ENCODE measurements around the gene IPP. TPM values are rescaled to one million over a fixed set of nuclear protein-coding genes. Genes with fewer than 3 reads are reported as not detected.

The IPP gene
- total RNA-seq (2012; rRNA removed): 6.6 and 7.9 TPM in 2 replicates

DNA sequence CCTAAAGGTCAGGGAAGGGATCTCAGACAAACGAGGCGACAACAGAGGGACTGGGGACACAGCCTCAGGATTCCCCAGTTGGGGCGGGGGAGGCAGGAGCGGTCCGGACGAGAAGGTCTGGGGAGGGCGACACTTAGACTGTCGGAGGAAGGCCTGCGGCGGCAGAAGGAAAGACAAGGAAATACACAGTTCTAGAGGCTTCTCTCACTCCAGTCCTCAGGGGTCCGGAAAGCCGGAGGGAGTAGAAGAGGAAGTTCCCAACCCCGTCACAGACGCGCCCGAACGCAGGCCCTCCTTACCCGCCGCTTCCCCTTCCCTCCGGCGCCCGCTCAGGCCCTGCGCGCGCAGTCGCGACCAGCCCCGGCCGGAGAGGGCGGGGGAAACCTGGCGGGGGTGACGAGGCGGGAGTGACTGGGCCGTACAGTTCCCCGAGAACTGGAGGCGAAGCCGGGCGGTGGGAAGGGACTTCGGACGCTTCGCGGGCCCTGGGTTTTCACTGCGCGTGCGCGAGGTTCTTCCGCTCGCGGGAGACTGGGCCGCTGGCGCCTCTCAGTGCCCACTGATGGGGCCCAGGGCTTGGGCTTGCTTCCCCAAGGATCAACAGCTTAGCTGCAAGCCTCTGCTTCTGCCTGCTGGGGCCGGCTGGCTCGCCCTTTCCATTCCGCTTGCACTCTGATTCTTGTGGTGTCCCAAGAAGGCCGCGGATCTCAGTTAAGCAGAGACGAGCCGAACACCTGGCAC is at the start of gene IPP:
Gene IPP, minus strand, starts transcription at position 356 of the 741 bp plus-strand sequence. CDS start 4,242 bp downstream, outside the sequence.
- Histone ChIP-seq H3K4me1 (ENCODE audit: control insufficient read depth, insufficient read depth, low read length) (peaks cover 4% of the 10 kb centered on the region), H3K27me3 (ENCODE audit: control insufficient read depth, insufficient read depth, low read length) (no peaks in the 10 kb centered on the region), H3K4me2 (ENCODE audit: low read length) (peak within 1 kb of the TSS; percentile 82), H3K4me3 (ENCODE audit: low read length) (peak within 1 kb of the TSS; percentile 82), H3K36me3 (ENCODE audit: insufficient read depth, low read length) (peaks cover 4% of the 10 kb centered on the region), H3K9ac (ENCODE audit: low read depth, low read length) (peak within 1 kb of the TSS; percentile 93), H3K9me3 (replicated peaks; ENCODE audit: low read length) (no peaks in the 10 kb centered on the region)

GRCh38 chr1:45796946-45797345 is 46.5 kb upstream of the IPP start:
- Histone ChIP-seq H3K4me3 (ENCODE audit: low read length) (no peak overlapping the region), H3K4me2 (ENCODE audit: low read length) (no peak overlapping the region), H3K9me3 (replicated peaks; ENCODE audit: low read length) (no peaks in the 10 kb centered on the region)

DNA sequence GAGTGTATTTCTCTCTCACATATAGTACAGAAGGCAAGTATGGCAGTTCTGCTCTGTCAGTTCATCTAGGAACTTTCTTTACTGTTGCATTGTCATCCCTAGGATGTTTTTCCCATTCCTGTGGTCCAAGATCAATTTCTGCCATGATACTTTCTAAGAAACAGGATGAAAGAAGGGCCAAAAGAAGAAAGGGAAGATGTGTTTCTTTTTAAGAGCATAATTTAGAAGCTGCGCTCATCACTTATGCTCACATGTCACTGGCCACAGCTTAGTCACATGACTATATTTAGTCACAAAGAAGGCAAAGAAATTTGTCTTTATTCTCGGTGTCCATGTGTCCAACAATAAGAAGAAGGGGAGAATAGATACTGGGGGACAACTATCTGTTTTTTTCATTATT is 45.9 kb upstream of the IPP start:
- Histone ChIP-seq H3K9ac (ENCODE audit: low read depth, low read length) (no peak overlapping the region), H3K9me3 (replicated peaks; ENCODE audit: low read length) (no peaks in the 10 kb centered on the region), H3K36me3 (ENCODE audit: insufficient read depth, low read length) (no peaks in the 10 kb centered on the region), H3K4me3 (ENCODE audit: low read length) (no peak overlapping the region), H3K4me1 (ENCODE audit: control insufficient read depth, insufficient read depth, low read length) (no peaks in the 10 kb centered on the region), H3K4me2 (ENCODE audit: low read length) (no peak overlapping the region), H3K27me3 (ENCODE audit: control insufficient read depth, insufficient read depth, low read length) (no peaks in the 10 kb centered on the region)

More at GRCh38 chr1:45796946-45797345, 46.5 kb upstream of the IPP start:
- no peak overlapping the region for H3K9ac ChIP-seq (ENCODE audit: low read depth, low read length)
- no peaks in the 10 kb centered on the region for H3K36me3 ChIP-seq (ENCODE audit: insufficient read depth, low read length)
- H3K27me3 ChIP-seq (ENCODE audit: control insufficient read depth, insufficient read depth, low read length): no peaks in the 10 kb centered on the region
- H3K4me1 ChIP-seq (ENCODE audit: control insufficient read depth, insufficient read depth, low read length): peaks cover under 1% of the 10 kb centered on the region

DNA sequence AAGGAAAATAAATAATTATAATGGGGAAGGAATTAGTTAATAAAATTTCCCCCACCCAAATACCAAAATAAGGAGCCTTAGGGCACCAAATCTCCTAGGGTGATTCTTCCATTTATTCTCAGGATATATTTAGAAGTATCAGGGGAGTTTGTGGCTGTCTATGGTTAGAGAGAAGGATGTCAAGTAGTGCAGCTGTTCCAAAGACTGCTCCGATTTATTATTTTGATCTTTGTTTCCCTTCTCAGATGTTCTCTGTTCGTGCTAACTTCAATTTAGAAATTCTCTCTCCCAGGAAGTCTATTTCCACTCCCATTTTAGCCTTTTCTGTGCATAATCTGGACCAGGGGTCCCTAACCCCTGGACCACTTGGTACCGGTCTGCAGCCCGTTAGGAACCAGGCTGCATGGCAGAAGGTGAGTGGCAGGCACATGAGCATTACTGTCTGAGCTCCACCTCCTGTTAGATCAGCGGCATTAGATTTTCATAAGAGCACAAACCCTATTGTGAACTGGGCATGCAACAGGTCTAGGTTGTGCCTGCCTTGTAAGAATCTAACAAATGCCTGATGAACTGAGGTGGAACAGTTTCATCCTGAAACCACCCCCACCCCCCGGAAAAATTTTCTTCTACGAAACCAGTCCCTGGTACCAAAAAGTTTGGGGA is 43.6 kb upstream of the IPP start:
- no peaks in the 10 kb centered on the region for H3K36me3 ChIP-seq (ENCODE audit: insufficient read depth, low read length)
- H3K9ac ChIP-seq (ENCODE audit: low read depth, low read length): no peak overlapping the region
- no peaks in the 10 kb centered on the region for H3K4me1 ChIP-seq (ENCODE audit: control insufficient read depth, insufficient read depth, low read length)
- H3K4me2 ChIP-seq (ENCODE audit: low read length): peak overlapping the region; percentile 74
- H3K4me3 ChIP-seq (ENCODE audit: low read length): peak overlapping the region; percentile 59
- no peaks in the 10 kb centered on the region for H3K9me3 ChIP-seq (replicated peaks; ENCODE audit: low read length)
- H3K27me3 ChIP-seq (ENCODE audit: control insufficient read depth, insufficient read depth, low read length): no peaks in the 10 kb centered on the region

- H3K9me3 ChIP-seq (replicated peaks; ENCODE audit: low read length): no peaks in the 10 kb centered on the region
- H3K27me3 ChIP-seq (ENCODE audit: control insufficient read depth, insufficient read depth, low read length): no peaks in the 10 kb centered on the region
- no peak overlapping the region for H3K4me3 ChIP-seq (ENCODE audit: low read length)
- no peak overlapping the region for H3K4me2 ChIP-seq (ENCODE audit: low read length)
- H3K36me3 ChIP-seq (ENCODE audit: insufficient read depth, low read length): no peaks in the 10 kb centered on the region
- no peaks in the 10 kb centered on the region for H3K4me1 ChIP-seq (ENCODE audit: control insufficient read depth, insufficient read depth, low read length)
- H3K9ac ChIP-seq (ENCODE audit: low read depth, low read length): no peak overlapping the region
Measured at GRCh38 chr1:45792744-45793143, 42.3 kb upstream of the IPP start.

GRCh38 chr1:45789601-45790000 is 39.1 kb upstream of the IPP start:
- Histone ChIP-seq H3K4me3 (ENCODE audit: low read length) (no peak overlapping the region), H3K27me3 (ENCODE audit: control insufficient read depth, insufficient read depth, low read length) (peaks cover 3% of the 10 kb centered on the region), H3K9ac (ENCODE audit: low read depth, low read length) (no peak overlapping the region), H3K36me3 (ENCODE audit: insufficient read depth, low read length) (no peaks in the 10 kb centered on the region), H3K4me2 (ENCODE audit: low read length) (no peak overlapping the region), H3K4me1 (ENCODE audit: control insufficient read depth, insufficient read depth, low read length) (no peaks in the 10 kb centered on the region), H3K9me3 (replicated peaks; ENCODE audit: low read length) (no peaks in the 10 kb centered on the region)

DNA sequence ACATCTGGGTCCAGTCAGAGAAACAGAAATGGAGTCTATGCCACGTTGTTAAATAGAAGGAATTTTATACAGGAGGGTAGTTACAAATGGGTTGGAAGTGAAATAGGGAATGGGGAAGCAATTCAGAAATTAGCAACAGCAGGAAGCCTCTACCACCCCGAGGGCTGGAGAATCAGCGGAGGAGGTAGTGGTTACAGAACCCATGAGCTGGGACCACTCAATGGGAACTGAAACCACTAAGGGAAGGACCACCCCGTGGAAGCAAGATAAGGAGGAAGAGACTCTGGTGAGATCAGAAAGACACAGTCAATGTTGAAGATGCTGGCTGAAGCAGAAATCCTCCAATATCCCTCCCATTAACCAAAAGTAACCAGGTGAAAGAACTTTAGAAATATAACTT is 37.5 kb upstream of the IPP start:
- no peak overlapping the region for H3K4me3 ChIP-seq (ENCODE audit: low read length)
- no peaks in the 10 kb centered on the region for H3K4me1 ChIP-seq (ENCODE audit: control insufficient read depth, insufficient read depth, low read length)
- no peak overlapping the region for H3K9ac ChIP-seq (ENCODE audit: low read depth, low read length)
- peaks cover 6% of the 10 kb centered on the region for H3K27me3 ChIP-seq (ENCODE audit: control insufficient read depth, insufficient read depth, low read length)
- H3K36me3 ChIP-seq (ENCODE audit: insufficient read depth, low read length): no peaks in the 10 kb centered on the region
- H3K9me3 ChIP-seq (replicated peaks; ENCODE audit: low read length): no peaks in the 10 kb centered on the region
- no peak overlapping the region for H3K4me2 ChIP-seq (ENCODE audit: low read length)

- no peaks in the 10 kb centered on the region for H3K36me3 ChIP-seq (ENCODE audit: insufficient read depth, low read length)
- peaks cover 14% of the 10 kb centered on the region for H3K27me3 ChIP-seq (ENCODE audit: control insufficient read depth, insufficient read depth, low read length)
- no peak overlapping the region for H3K9ac ChIP-seq (ENCODE audit: low read depth, low read length)
- H3K4me1 ChIP-seq (ENCODE audit: control insufficient read depth, insufficient read depth, low read length): no peaks in the 10 kb centered on the region
- no peak overlapping the region for H3K4me2 ChIP-seq (ENCODE audit: low read length)
- no peaks in the 10 kb centered on the region for H3K9me3 ChIP-seq (replicated peaks; ENCODE audit: low read length)
- no peak overlapping the region for H3K4me3 ChIP-seq (ENCODE audit: low read length)
Measured at GRCh38 chr1:45785583-45785982, 35.1 kb upstream of the IPP start.

DNA sequence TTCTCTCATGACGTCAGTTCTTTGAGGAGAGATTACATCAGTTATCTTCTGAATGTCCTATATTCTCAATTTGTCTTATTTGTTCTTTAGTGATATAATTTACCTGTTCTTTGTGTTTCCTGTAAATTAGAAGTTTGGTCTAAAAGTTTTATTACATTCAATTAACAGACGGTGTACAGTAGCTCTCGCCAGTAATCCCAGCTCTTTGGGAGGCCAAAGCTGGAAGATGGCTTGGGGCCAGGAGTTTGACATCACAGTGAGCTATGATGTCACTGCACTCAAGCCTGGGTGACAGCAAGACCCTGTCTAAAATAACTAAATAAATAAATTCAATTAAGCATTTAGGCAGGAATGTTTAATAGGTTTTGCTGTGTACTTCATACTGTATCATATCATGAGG is 25.3 kb upstream of the IPP start:
- Histone ChIP-seq H3K4me3 (ENCODE audit: low read length) (no peak overlapping the region), H3K9ac (ENCODE audit: low read depth, low read length) (no peak overlapping the region), H3K4me2 (ENCODE audit: low read length) (no peak overlapping the region), H3K4me1 (ENCODE audit: control insufficient read depth, insufficient read depth, low read length) (no peaks in the 10 kb centered on the region), H3K9me3 (replicated peaks; ENCODE audit: low read length) (no peaks in the 10 kb centered on the region), H3K27me3 (ENCODE audit: control insufficient read depth, insufficient read depth, low read length) (no peaks in the 10 kb centered on the region), H3K36me3 (ENCODE audit: insufficient read depth, low read length) (no peaks in the 10 kb centered on the region)

GRCh38 chr1:45772971-45773370 is 22.5 kb upstream of the IPP start:
- H3K4me1 ChIP-seq (ENCODE audit: control insufficient read depth, insufficient read depth, low read length): peaks cover 11% of the 10 kb centered on the region
- no peak overlapping the region for H3K4me3 ChIP-seq (ENCODE audit: low read length)
- H3K27me3 ChIP-seq (ENCODE audit: control insufficient read depth, insufficient read depth, low read length): no peaks in the 10 kb centered on the region
- no peak overlapping the region for H3K9ac ChIP-seq (ENCODE audit: low read depth, low read length)
- H3K9me3 ChIP-seq (replicated peaks; ENCODE audit: low read length): no peaks in the 10 kb centered on the region
- H3K4me2 ChIP-seq (ENCODE audit: low read length): no peak overlapping the region
- H3K36me3 ChIP-seq (ENCODE audit: insufficient read depth, low read length): no peaks in the 10 kb centered on the region

DNA sequence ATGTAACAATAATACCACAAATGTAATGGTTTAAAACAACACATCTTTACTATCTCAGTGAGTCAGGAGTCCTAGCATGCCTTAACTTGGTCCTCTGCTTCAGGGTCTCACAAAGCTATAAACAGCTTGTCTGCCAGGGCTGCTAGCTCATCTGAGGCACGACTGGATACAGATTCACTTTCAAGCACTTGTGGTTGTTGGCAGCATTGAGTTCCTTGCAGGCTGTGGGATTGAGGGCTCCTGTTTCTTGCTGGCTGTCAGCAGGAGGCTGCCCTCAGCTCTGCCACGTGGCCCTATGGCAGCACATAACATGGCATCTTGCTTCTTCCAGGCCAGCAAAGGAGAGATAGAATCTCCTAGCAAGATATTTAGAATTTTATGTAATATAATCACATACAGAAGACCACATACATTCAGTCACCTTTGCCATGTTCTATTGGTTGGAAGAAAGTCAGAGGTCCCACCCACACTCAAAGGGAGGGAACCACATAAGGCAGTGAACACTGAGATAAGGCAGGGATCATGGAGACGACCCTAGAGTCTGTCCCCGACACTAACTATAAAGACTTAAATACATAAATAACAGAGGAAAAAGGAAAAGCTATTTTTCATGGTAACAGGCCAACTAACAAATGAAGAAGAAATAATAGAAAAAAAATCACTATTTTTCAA is 18.9 kb upstream of the IPP start:
- no peaks in the 10 kb centered on the region for H3K36me3 ChIP-seq (ENCODE audit: insufficient read depth, low read length)
- H3K4me1 ChIP-seq (ENCODE audit: control insufficient read depth, insufficient read depth, low read length): peaks cover 17% of the 10 kb centered on the region
- no peak overlapping the region for H3K9ac ChIP-seq (ENCODE audit: low read depth, low read length)
- H3K4me2 ChIP-seq (ENCODE audit: low read length): no peak overlapping the region
- no peak overlapping the region for H3K4me3 ChIP-seq (ENCODE audit: low read length)
- no peaks in the 10 kb centered on the region for H3K9me3 ChIP-seq (replicated peaks; ENCODE audit: low read length)
- H3K27me3 ChIP-seq (ENCODE audit: control insufficient read depth, insufficient read depth, low read length): no peaks in the 10 kb centered on the region
